DND-41 (cell line): ENCODE measurements around the gene FOXP1.

Experiments used
- ATAC-seq: fragments of 200-7000 bp; cut with Tn5 transposase; 3 replicates; pipeline ENCODE4 v1.9.1; 2021; ENCODE audit warnings: low read depth; ENCODE audit not compliant: insufficient read depth
- DNase-seq: peaks from one replicate; pipeline ENCODE4 v3.0.0-alpha.2; 2020
- H2AFZ ChIP-seq: 2 replicates; pipeline ENCODE4 v1.6.0; 2012; ENCODE audit warnings: low read depth, low read length
- H3K27ac ChIP-seq: 2 replicates; pipeline ENCODE4 v1.5.1; 2012; ENCODE audit warnings: low read length, inconsistent platforms
- H3K27me3 ChIP-seq: fragments of 200-600 bp; sonication (generic); 2 replicates; pipeline ENCODE4 v1.6.0; 2012; ENCODE audit warnings: low read length, mild to moderate bottlenecking, inconsistent platforms; ENCODE audit not compliant: insufficient read depth, poor library complexity
- H3K36me3 ChIP-seq: 2 replicates; pipeline ENCODE4 v1.5.1; 2012; ENCODE audit warnings: low read length, inconsistent platforms; ENCODE audit not compliant: insufficient read depth
- H3K4me1 ChIP-seq: 2 replicates; pipeline ENCODE4 v1.5.1; 2012; ENCODE audit warnings: mild to moderate bottlenecking, low read length; ENCODE audit not compliant: insufficient read depth
- H3K4me2 ChIP-seq: 2 replicates; pipeline ENCODE4 v1.6.0; 2012; ENCODE audit warnings: mild to moderate bottlenecking, moderate library complexity, low read length, inconsistent platforms; ENCODE audit not compliant: insufficient read depth
- H3K4me3 ChIP-seq, 2 experiments: fragments of 200-600 bp in 1 of 2; shearing (Covaris generic) in 1 of 2; 2 replicates each; pipeline ENCODE4 v1.5.1; 2012 to 2016; ENCODE audit warnings: inconsistent platforms in 2 of 2, low read length in 2 of 2, mild to moderate bottlenecking in 2 of 2, low read depth in 1 of 2, moderate library complexity in 1 of 2
- H3K79me2 ChIP-seq: 2 replicates; pipeline ENCODE4 v1.6.0; 2012; ENCODE audit warnings: low read length, inconsistent platforms; ENCODE audit not compliant: insufficient read depth
- H3K9ac ChIP-seq: 2 replicates; pipeline ENCODE4 v1.6.0; 2012; ENCODE audit warnings: low read depth, mild to moderate bottlenecking, inconsistent platforms, low read length, moderate library complexity
- H3K9me3 ChIP-seq: 2 replicates; pipeline ENCODE4 v1.5.1; 2012; ENCODE audit warnings: low read length, moderate library complexity, mild to moderate bottlenecking, inconsistent platforms; ENCODE audit not compliant: insufficient read depth, severe bottlenecking
- H4K20me1 ChIP-seq: 2 replicates; pipeline ENCODE4 v1.6.0; 2012; ENCODE audit warnings: low read length; ENCODE audit not compliant: insufficient read depth
- EZH2 ChIP-seq: IDR thresholded peaks from 3 replicates; pipeline ENCODE4 v1.6.1; 2012; ENCODE audit warnings: borderline replicate concordance, low read depth, mild to moderate bottlenecking, moderate library complexity, low read length, inconsistent platforms; ENCODE audit not compliant: severe bottlenecking
- TF ChIP-seq, protein P1 (sequence below): IDR thresholded peaks from 2 replicates; pipeline ENCODE4 v1.5.1; 2012; ENCODE audit warnings: borderline replicate concordance, low read length, moderate library complexity, mild to moderate bottlenecking; ENCODE audit not compliant: poor library complexity, severe bottlenecking; ENCODE audit errors: extremely low read depth

The FOXP1 gene

DNA sequence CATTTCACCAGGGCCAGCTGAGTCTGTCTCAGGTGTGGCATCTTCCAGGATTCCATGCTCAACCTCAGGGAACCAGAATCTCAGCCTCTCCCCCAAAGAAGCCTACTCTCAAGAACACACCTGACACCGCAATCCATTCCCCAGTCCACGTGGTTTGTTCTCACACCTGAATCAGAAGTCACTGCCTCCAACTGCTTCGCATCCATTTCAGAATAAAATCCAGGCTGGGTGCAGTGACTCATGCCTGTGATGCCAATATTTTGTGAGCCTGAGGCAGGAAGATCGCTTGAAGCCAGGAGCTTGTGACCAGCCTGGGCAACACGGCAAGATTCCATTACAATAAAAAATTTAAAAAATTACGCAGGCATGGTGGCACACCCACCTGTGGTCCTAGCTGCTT lies 212.2 kb downstream of the FOXP1 start:
- H3K27ac ChIP-seq: no peak overlapping the region
- no peaks in the 10 kb centered on the region for H3K36me3 ChIP-seq
- no peak overlapping the region for H3K4me2 ChIP-seq
- no peaks in the 10 kb centered on the region for H3K27me3 ChIP-seq
- TF ChIP-seq, protein P1, sequence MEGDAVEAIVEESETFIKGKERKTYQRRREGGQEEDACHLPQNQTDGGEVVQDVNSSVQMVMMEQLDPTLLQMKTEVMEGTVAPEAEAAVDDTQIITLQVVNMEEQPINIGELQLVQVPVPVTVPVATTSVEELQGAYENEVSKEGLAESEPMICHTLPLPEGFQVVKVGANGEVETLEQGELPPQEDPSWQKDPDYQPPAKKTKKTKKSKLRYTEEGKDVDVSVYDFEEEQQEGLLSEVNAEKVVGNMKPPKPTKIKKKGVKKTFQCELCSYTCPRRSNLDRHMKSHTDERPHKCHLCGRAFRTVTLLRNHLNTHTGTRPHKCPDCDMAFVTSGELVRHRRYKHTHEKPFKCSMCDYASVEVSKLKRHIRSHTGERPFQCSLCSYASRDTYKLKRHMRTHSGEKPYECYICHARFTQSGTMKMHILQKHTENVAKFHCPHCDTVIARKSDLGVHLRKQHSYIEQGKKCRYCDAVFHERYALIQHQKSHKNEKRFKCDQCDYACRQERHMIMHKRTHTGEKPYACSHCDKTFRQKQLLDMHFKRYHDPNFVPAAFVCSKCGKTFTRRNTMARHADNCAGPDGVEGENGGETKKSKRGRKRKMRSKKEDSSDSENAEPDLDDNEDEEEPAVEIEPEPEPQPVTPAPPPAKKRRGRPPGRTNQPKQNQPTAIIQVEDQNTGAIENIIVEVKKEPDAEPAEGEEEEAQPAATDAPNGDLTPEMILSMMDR: no peak
- no peak for TF ChIP-seq EZH2
- ATAC-seq (no peak), DNase-seq (no peak)
- H3K4me3 ChIP-seq: no peak overlapping the region
- no peaks in the 10 kb centered on the region for H3K9me3 ChIP-seq
- H3K9ac ChIP-seq: no peak overlapping the region
- H3K79me2 ChIP-seq: peaks cover 30% of the 10 kb centered on the region
- no peak overlapping the region for H2AFZ ChIP-seq
- no peaks in the 10 kb centered on the region for H3K4me1 ChIP-seq
- peaks cover 27% of the 10 kb centered on the region; the same call in 1 of the 2 replicates for H4K20me1 ChIP-seq

DNA sequence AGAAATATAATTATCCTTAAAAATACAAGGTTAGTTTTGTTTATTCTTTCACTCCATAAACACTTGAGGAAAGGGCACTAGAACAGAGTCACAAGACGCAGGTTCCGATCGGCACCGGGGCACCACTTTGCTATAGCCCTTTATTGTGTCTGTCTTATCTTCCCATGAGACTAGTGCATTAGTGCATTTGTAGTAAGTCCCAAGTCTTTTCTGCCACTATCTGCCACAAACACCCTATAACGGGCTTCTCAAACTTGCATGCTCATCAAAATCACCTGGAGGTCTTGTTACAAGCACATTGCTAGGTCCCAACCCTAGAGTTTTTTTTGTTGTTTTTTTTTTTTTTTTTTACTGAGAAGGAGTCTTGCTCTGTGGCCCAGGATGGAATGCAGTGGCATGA lies 213.1 kb downstream of the FOXP1 start:
- H3K79me2 ChIP-seq: peaks cover 30% of the 10 kb centered on the region
- no peak for TF ChIP-seq EZH2
- TF ChIP-seq, protein P1: no peak
- no peaks in the 10 kb centered on the region for H3K27me3 ChIP-seq
- H3K27ac ChIP-seq: no peak overlapping the region
- DNase-seq (no peak), ATAC-seq (no peak)
- H3K9ac ChIP-seq: no peak overlapping the region
- peaks cover 27% of the 10 kb centered on the region; the same call in 1 of the 2 replicates for H4K20me1 ChIP-seq
- no peaks in the 10 kb centered on the region for H3K4me1 ChIP-seq
- no peaks in the 10 kb centered on the region for H3K9me3 ChIP-seq
- H3K36me3 ChIP-seq: no peaks in the 10 kb centered on the region
- no peak overlapping the region for H2AFZ ChIP-seq
- no peak overlapping the region for H3K4me2 ChIP-seq
- H3K4me3 ChIP-seq: no peak overlapping the region

DNA sequence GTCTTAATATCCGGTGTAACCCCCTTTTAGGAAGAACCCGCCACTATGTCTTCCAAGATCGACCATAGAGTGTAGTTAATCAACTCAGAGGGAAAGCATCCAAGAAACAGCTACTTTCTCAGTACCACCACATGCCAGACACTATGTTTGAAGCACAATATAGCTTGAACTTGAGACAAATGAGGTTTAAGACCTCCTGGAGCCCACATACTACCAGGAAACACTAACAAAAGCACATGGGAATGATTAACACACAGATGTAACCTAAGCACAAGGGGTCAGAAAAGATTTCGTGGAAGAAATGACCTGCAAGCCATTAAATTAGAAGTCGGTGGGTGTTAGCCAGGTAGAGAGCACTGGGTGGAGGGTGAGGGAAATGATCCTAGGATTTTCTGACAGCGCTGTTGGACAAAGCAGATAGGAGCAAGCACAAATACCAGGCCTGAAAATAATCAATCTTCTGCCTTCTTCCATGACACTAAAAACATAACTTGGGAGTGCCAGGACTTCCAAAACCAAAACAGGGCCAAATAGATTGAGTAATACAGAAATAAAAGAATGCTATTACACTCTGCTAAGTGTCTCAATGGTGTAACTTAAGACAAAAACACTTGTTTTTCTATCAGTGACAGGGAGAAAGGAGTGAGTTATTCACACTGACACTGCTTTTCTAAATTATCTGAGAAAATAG lies 213.7 kb downstream of the FOXP1 start:
- H4K20me1 ChIP-seq: peaks cover 27% of the 10 kb centered on the region; the same call in 1 of the 2 replicates
- H3K27me3 ChIP-seq: no peaks in the 10 kb centered on the region
- TF ChIP-seq EZH2: no peak
- TF ChIP-seq, protein P1: no peak
- ATAC-seq (no peak), DNase-seq (no peak)
- H3K4me3 ChIP-seq: no peak overlapping the region
- no peaks in the 10 kb centered on the region for H3K9me3 ChIP-seq
- H3K4me2 ChIP-seq: no peak overlapping the region
- no peak overlapping the region for H3K27ac ChIP-seq
- H3K79me2 ChIP-seq: peaks cover 30% of the 10 kb centered on the region
- no peaks in the 10 kb centered on the region for H3K36me3 ChIP-seq
- H3K9ac ChIP-seq: no peak overlapping the region
- H3K4me1 ChIP-seq: no peaks in the 10 kb centered on the region
- H2AFZ ChIP-seq: no peak overlapping the region
